Hematopoietic multipotent progenitor cell treated with erythropoietin and hydrocortisone succinate and interleukin-3 and kit ligand, for 6 days (in vitro differentiated cells): ENCODE measurements around the gene EPHA5.

Experiments used
- DNase-seq: peaks from one replicate; pipeline ENCODE4 v3.0.0-alpha.2; 2015

EPHA5 gene

GRCh38 chr4:65623506-65623905 is 46.8 kb downstream of the EPHA5 start:
- no peak for DNase-seq

GRCh38 chr4:65617416-65617815 is 52.9 kb downstream of the EPHA5 start:
- no peak for DNase-seq

GRCh38 chr4:65604515-65604914 is 65.8 kb downstream of the EPHA5 start:
- DNase-seq, result no peak

GRCh38 chr4:65600656-65601055 is 69.6 kb downstream of the EPHA5 start:
- DNase-seq, result no peak

- DNase-seq, result no peak
Observed at GRCh38 chr4:65599340-65599739, 70.9 kb downstream of the EPHA5 start.

- DNase-seq, result no peak
Observed at GRCh38 chr4:65597697-65598096, 72.6 kb downstream of the EPHA5 start.

GRCh38 chr4:65592089-65592488 is 78.2 kb downstream of the EPHA5 start:
- no peak for DNase-seq

GRCh38 chr4:65589921-65590320 is 80.4 kb downstream of the EPHA5 start:
- no peak for DNase-seq

GRCh38 chr4:65589331-65589730 is 81.0 kb downstream of the EPHA5 start:
- no peak for DNase-seq

- no peak for DNase-seq
Observed at GRCh38 chr4:65580551-65580950, 89.7 kb downstream of the EPHA5 start.

GRCh38 chr4:65566473-65566872 is 103.8 kb downstream of the EPHA5 start:
- no peak for DNase-seq

- DNase-seq, result no peak
Observed at GRCh38 chr4:65561164-65561563, 109.1 kb downstream of the EPHA5 start.

- no peak for DNase-seq
Observed at GRCh38 chr4:65559270-65559669, 111.0 kb downstream of the EPHA5 start.

GRCh38 chr4:65552057-65552456 is 118.2 kb downstream of the EPHA5 start:
- no peak for DNase-seq

GRCh38 chr4:65550500-65550899 is 119.8 kb downstream of the EPHA5 start:
- DNase-seq, result no peak

- no peak for DNase-seq
Observed at GRCh38 chr4:65546882-65547416, 123.3 kb downstream of the EPHA5 start.

GRCh38 chr4:65538571-65538970 is 131.7 kb downstream of the EPHA5 start:
- DNase-seq, result no peak

GRCh38 chr4:65535113-65535512 is 135.2 kb downstream of the EPHA5 start:
- DNase-seq, result no peak

- DNase-seq, result no peak
Observed at GRCh38 chr4:65521666-65522065, 148.6 kb downstream of the EPHA5 start.

- no peak for DNase-seq
Observed at GRCh38 chr4:65515646-65516045, 154.6 kb downstream of the EPHA5 start.

- no peak for DNase-seq
Observed at GRCh38 chr4:65510976-65511375, 159.3 kb downstream of the EPHA5 start.

GRCh38 chr4:65508168-65508567 is 162.1 kb downstream of the EPHA5 start:
- DNase-seq, result no peak

- no peak for DNase-seq
Observed at GRCh38 chr4:65502131-65502701, 168.1 kb downstream of the EPHA5 start.

- DNase-seq, result no peak
Observed at GRCh38 chr4:65498606-65499005, 171.7 kb downstream of the EPHA5 start.

GRCh38 chr4:65495439-65495838 is 174.8 kb downstream of the EPHA5 start:
- no peak for DNase-seq
